Neural cell (in vitro differentiated cells): ENCODE measurements around the gene MORN4. TPM values are rescaled to one million over a fixed set of nuclear protein-coding genes. Genes with fewer than 3 reads are reported as not detected.
"Not testable (repeated sequence)": the region's sequence is repeated elsewhere in the genome, so short reads cannot be mapped to it uniquely, and the experiment has no call there.

Experiments
- H2AFZ ChIP-seq: fragments of 200-600, 300-800 bp; sonication (generic), shearing (Covaris generic); 2 replicates; pipeline ENCODE4 v1.6.0; 2014; ENCODE audit warnings: low read depth, mild to moderate bottlenecking, antibody characterized with exemption, low read length, moderate library complexity
- H3F3A ChIP-seq: fragments of 200-600 bp; shearing (Covaris generic); 2 replicates; pipeline ENCODE4 v1.6.1; 2016; ENCODE audit warnings: mild to moderate bottlenecking, moderate library complexity, mixed read lengths, antibody characterized with exemption, low read length; ENCODE audit not compliant: insufficient read depth, poor library complexity, severe bottlenecking
- H3K27ac ChIP-seq: fragments of 200-600, 300-800 bp; sonication (generic), shearing (Covaris generic); 2 replicates; pipeline ENCODE4 v1.5.1; 2014; ENCODE audit warnings: mild to moderate bottlenecking, low read length, moderate library complexity
- H3K27me3 ChIP-seq: fragments of 300-800, 200-600 bp; sonication (generic), shearing (Covaris generic); 2 replicates; pipeline ENCODE4 v1.6.0; 2014; ENCODE audit warnings: mild to moderate bottlenecking, low read depth, low read length, moderate library complexity; ENCODE audit not compliant: insufficient read depth
- H3K36me3 ChIP-seq: fragments of 300-800, 200-600 bp; sonication (generic), shearing (Covaris generic); 2 replicates; pipeline ENCODE4 v1.5.1; 2014; ENCODE audit warnings: mild to moderate bottlenecking, antibody characterized with exemption, low read length, moderate library complexity; ENCODE audit not compliant: insufficient read depth
- H3K4me2 ChIP-seq: fragments of 300-800, 200-600 bp; sonication (generic), shearing (Covaris generic); 2 replicates; pipeline ENCODE4 v1.6.0; 2014; ENCODE audit warnings: mild to moderate bottlenecking, low read length
- H3K4me3 ChIP-seq: fragments of 300-800, 200-600 bp; sonication (generic), shearing (Covaris generic); 2 replicates; pipeline ENCODE4 v1.5.1; 2014; ENCODE audit warnings: mild to moderate bottlenecking, low read length, moderate library complexity
- H3K79me2 ChIP-seq: fragments of 200-600 bp; shearing (Covaris generic); replicated peaks from 2 replicates; pipeline ENCODE4 v1.6.0; 2014; ENCODE audit warnings: mild to moderate bottlenecking, low read length, moderate library complexity; ENCODE audit not compliant: insufficient read depth
- H3K9ac ChIP-seq: fragments of 300-800, 200-600 bp; sonication (generic), shearing (Covaris generic); 2 replicates; pipeline ENCODE4 v1.6.1; 2016; ENCODE audit warnings: mild to moderate bottlenecking, low read length, mixed read lengths
- H3K9me2 ChIP-seq: fragments of 200-600 bp; shearing (Covaris generic); 2 replicates; pipeline ENCODE4 v1.6.1; 2016; ENCODE audit warnings: mild to moderate bottlenecking, low read length, mixed read lengths; ENCODE audit not compliant: insufficient read depth
- H3K9me3 ChIP-seq: fragments of 200-600, 300-800 bp; sonication (generic), shearing (Covaris generic); 2 replicates; pipeline ENCODE4 v1.6.1; 2016; ENCODE audit warnings: mild to moderate bottlenecking, mixed run types, low read length, moderate library complexity, mixed read lengths
- H4K20me1 ChIP-seq: fragments of 200-600 bp; shearing (Covaris generic); 2 replicates; pipeline ENCODE4 v1.6.1; 2016; ENCODE audit warnings: mild to moderate bottlenecking, mixed run types; ENCODE audit not compliant: insufficient read depth
- EP300 ChIP-seq: fragments of 450-650 bp; conservative IDR thresholded peaks from 2 replicates; pipeline ENCODE4 v1.6.1; 2014; ENCODE audit warnings: antibody characterized with exemption, mild to moderate bottlenecking, moderate library complexity; ENCODE audit not compliant: poor library complexity, severe bottlenecking
- EZH2 ChIP-seq: fragments of 200-600, 300-800 bp; shearing (Covaris generic), sonication (generic); IDR thresholded peaks from 2 replicates; pipeline ENCODE4 v1.6.1; 2014; ENCODE audit warnings: antibody characterized with exemption, low read length, borderline replicate concordance, mild to moderate bottlenecking; ENCODE audit not compliant: insufficient read depth, poor library complexity, severe bottlenecking
- MXI1 ChIP-seq: fragments of 450-650 bp; conservative IDR thresholded peaks from 2 replicates; pipeline ENCODE4 v1.6.1; 2014; ENCODE audit warnings: antibody characterized with exemption, mild to moderate bottlenecking; ENCODE audit not compliant: poor library complexity, severe bottlenecking
- POLR2AphosphoS5 ChIP-seq: IDR thresholded peaks from 2 replicates; pipeline ENCODE4 v1.6.1; 2012
- RAD21 ChIP-seq: fragments of 450-650 bp; conservative IDR thresholded peaks from 2 replicates; pipeline ENCODE4 v1.6.1; 2014; ENCODE audit warnings: antibody characterized with exemption, mild to moderate bottlenecking, moderate library complexity
- REST ChIP-seq: IDR thresholded peaks from 2 replicates; pipeline ENCODE4 v1.6.1; 2012; ENCODE audit warnings: borderline replicate concordance
- SMC3 ChIP-seq: fragments of 450-650 bp; conservative IDR thresholded peaks from 2 replicates; pipeline ENCODE4 v1.6.1; 2014; ENCODE audit warnings: antibody characterized with exemption, mild to moderate bottlenecking, moderate library complexity; ENCODE audit not compliant: poor library complexity
- TAF1 ChIP-seq: IDR thresholded peaks from 2 replicates; pipeline ENCODE4 v1.6.1; 2012; ENCODE audit warnings: low read depth
- polyA plus RNA-seq: library from polyadenylated mRNA; depleted of rRNA; stranded (reverse); fragments of >200 nt; gene quantifications from 2 replicates; pipeline ENCODE4 v1.2.3, GENCODE V29; 2014
- TF ChIP-seq, protein P1 (sequence below): fragments of 450-650 bp; IDR thresholded peaks from 2 replicates; pipeline ENCODE4 v1.5.1; 2014; ENCODE audit warnings: antibody characterized with exemption, mild to moderate bottlenecking, moderate library complexity; ENCODE audit not compliant: poor library complexity, severe bottlenecking

MORN4 gene
- polyA plus RNA-seq, 1 donor from 2014 or later: 64.7 TPM

- H3F3A ChIP-seq: no peaks in the 10 kb centered on the region
- no peak for TF ChIP-seq SMC3
- TF ChIP-seq EP300: peak; percentile 19
- TF ChIP-seq MXI1: no peak
- no peak for TF ChIP-seq REST
- TF ChIP-seq POLR2AphosphoS5: peak; percentile 77
- TF ChIP-seq EZH2: no peak
- no peak for TF ChIP-seq RAD21
- TF ChIP-seq, protein P1, sequence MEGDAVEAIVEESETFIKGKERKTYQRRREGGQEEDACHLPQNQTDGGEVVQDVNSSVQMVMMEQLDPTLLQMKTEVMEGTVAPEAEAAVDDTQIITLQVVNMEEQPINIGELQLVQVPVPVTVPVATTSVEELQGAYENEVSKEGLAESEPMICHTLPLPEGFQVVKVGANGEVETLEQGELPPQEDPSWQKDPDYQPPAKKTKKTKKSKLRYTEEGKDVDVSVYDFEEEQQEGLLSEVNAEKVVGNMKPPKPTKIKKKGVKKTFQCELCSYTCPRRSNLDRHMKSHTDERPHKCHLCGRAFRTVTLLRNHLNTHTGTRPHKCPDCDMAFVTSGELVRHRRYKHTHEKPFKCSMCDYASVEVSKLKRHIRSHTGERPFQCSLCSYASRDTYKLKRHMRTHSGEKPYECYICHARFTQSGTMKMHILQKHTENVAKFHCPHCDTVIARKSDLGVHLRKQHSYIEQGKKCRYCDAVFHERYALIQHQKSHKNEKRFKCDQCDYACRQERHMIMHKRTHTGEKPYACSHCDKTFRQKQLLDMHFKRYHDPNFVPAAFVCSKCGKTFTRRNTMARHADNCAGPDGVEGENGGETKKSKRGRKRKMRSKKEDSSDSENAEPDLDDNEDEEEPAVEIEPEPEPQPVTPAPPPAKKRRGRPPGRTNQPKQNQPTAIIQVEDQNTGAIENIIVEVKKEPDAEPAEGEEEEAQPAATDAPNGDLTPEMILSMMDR: peak; percentile 30
- TF ChIP-seq TAF1: no peak
- no peaks in the 10 kb centered on the region for H4K20me1 ChIP-seq
- no peaks in the 10 kb centered on the region for H3K36me3 ChIP-seq
- peak within 1 kb of the TSS; percentile 63 for H3K27ac ChIP-seq
- peak within 1 kb of the TSS; percentile 67 for H3K4me2 ChIP-seq
- H3K4me3 ChIP-seq: peak within 1 kb of the TSS; percentile 96
- H3K9me3 ChIP-seq: no peaks in the 10 kb centered on the region
- peaks cover 18% of the 10 kb centered on the region for H3K79me2 ChIP-seq
- peak within 1 kb of the TSS; percentile 27 for H2AFZ ChIP-seq
- H3K9me2 ChIP-seq: no peaks in the 10 kb centered on the region
- H3K27me3 ChIP-seq: no peaks in the 10 kb centered on the region
- H3K9ac ChIP-seq: peak within 1 kb of the TSS; percentile 71
Observed at GRCh38 chr10:97640174-97640867, 7.0 kb upstream of the MORN4 start, which contains the start of gene PI4K2A. TSS of gene PI4K2A (plus strand) at chr10:97640671. CDS start at chr10:97640743, 72 bp downstream.

DNA sequence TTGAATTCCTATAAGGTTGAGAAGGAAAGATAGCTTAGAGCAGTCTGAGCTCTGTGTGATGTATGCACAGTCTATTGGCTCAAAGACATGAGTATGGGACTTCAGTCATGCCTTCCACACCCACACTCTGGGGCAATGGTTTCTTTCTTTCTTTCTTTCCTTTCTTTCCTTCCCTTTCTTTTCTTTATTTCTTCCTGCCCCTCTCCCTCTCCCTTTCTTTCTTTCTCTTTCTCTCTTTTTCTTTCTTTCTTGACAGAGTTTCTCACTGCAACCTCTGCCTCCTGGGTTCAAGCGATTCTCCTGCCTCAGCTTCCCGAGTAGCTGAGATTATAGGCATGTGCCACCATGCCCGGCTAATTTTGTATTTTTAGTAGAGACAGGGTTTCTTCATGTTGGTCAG lies 5.8 kb upstream of the MORN4 start:
- not testable (repeated sequence) for H3K4me2 ChIP-seq, H4K20me1 ChIP-seq, H3K9ac ChIP-seq, H3K4me3 ChIP-seq, H3K27me3 ChIP-seq, H3K9me3 ChIP-seq, H3K27ac ChIP-seq, H3K9me2 ChIP-seq, H3F3A ChIP-seq, H2AFZ ChIP-seq, H3K36me3 ChIP-seq
- peaks cover 18% of the 10 kb centered on the region for H3K79me2 ChIP-seq
